B cell (primary cell): ENCODE results near the gene PLCXD3. TPM values are rescaled to one million over a fixed set of nuclear protein-coding genes. Genes with fewer than 3 reads are reported as not detected.

Experiments
- ATAC-seq: fragments of 200-7000 bp; cut with Tn5 transposase; one replicate; pipeline ENCODE4 v1.10.0; 2021; ENCODE audit warnings: low read depth, mild to moderate bottlenecking, moderate number of reproducible peaks, moderate library complexity
- CTCF ChIA-PET: fragments of 350-600 bp; sonication (Branson Sonifier 250); formaldehyde crosslinking; loops from one replicate; lab custom pipeline; 2021; ENCODE audit warnings: antibody characterized with exemption, inconsistent platforms; lab: Charles Lee
- POLR2A ChIA-PET: fragments of 350-600 bp; sonication (Branson Sonifier 250); formaldehyde crosslinking; loops from one replicate; lab custom pipeline; 2021; ENCODE audit warnings: antibody characterized with exemption; lab: Charles Lee
- DNase-seq: peaks from one replicate; pipeline ENCODE4 v3.0.0; 2013
- H2AFZ ChIP-seq: 2 replicates; pipeline ENCODE4 v1.6.1; 2012; ENCODE audit warnings: mild to moderate bottlenecking, low read depth, low read length; ENCODE audit not compliant: insufficient read depth, poor library complexity, severe bottlenecking
- H3K27ac ChIP-seq, 2 donors: 1 replicate in 1 of 2; 2 replicates in 1 of 2; pipeline ENCODE4 v1.5.1; 2012 to 2013; ENCODE audit warnings: low read length in 2 of 2, mild to moderate bottlenecking in 2 of 2, moderate library complexity in 1 of 2
- H3K27me3 ChIP-seq, 4 experiments: fragments of 200-600 bp in 1 of 4; sonication (generic) in 1 of 4; replicated peaks in 1 of 4; 1 replicate in 2 of 4; 2 replicates in 2 of 4; pipeline versions ENCODE4 v1.6.1 to v1.7.0; 2013 to 2016; ENCODE audit warnings: low read length in 3 of 4, mild to moderate bottlenecking in 2 of 4, mixed read lengths in 1 of 4, moderate library complexity in 1 of 4; ENCODE audit not compliant: insufficient read depth in 4 of 4, control insufficient read depth in 3 of 4; ENCODE audit errors: control extremely low read depth in 1 of 4
- H3K36me3 ChIP-seq, 2 experiments: replicated peaks in 1 of 2; 1 replicate in 1 of 2; 2 replicates in 1 of 2; pipeline versions ENCODE4 v1.6.1 to v1.7.1; 2013; ENCODE audit warnings: low read length in 1 of 2; ENCODE audit not compliant: insufficient read depth in 2 of 2, control insufficient read depth in 1 of 2; ENCODE audit errors: control extremely low read depth in 1 of 2, extremely low read depth in 1 of 2
- H3K4me1 ChIP-seq, 2 donors: fragments of 200-600 bp in 1 of 2; sonication (generic) in 1 of 2; 1 replicate in 1 of 2; 2 replicates in 1 of 2; pipeline versions ENCODE4 v1.5.1 to v1.6.1; 2013 to 2017; ENCODE audit warnings: low read length in 2 of 2; ENCODE audit not compliant: control insufficient read depth in 2 of 2, insufficient read depth in 2 of 2
- H3K4me2 ChIP-seq: replicated peaks from 2 replicates; pipeline ENCODE3; 2012; ENCODE audit warnings: mild to moderate bottlenecking, low read depth, low read length; ENCODE audit not compliant: poor library complexity, severe bottlenecking
- H3K4me3 ChIP-seq, 5 experiments: fragments of 200-600 bp in 1 of 5; sonication (generic) in 1 of 5; 1 replicate in 3 of 5; 2 replicates in 2 of 5; pipeline versions ENCODE4 v1.5.1 to v1.7.0; 2011 to 2016; ENCODE audit warnings: low read length in 4 of 5, mild to moderate bottlenecking in 4 of 5, low read depth in 2 of 5, control low read depth in 1 of 5, moderate library complexity in 1 of 5; ENCODE audit not compliant: insufficient read depth in 1 of 5; ENCODE audit errors: control extremely low read depth in 1 of 5, extremely low read depth in 1 of 5
- H3K79me2 ChIP-seq: fragments of 200-600 bp; sonication (generic); one replicate; pipeline ENCODE4 v1.6.0; 2016; ENCODE audit warnings: low read length; ENCODE audit not compliant: control insufficient read depth, insufficient read depth
- H3K9ac ChIP-seq: fragments of 200-600 bp; sonication (generic); 2 replicates; pipeline ENCODE4 v1.6.1; 2017; ENCODE audit warnings: mild to moderate bottlenecking, low read length, moderate library complexity
- H3K9me3 ChIP-seq, 3 donors: one replicate each; pipeline versions ENCODE4 v1.6.1 to v1.7.1; 2013; ENCODE audit warnings: low read length in 2 of 3; ENCODE audit not compliant: control insufficient read depth in 2 of 3, insufficient read depth in 1 of 3; ENCODE audit errors: control extremely low read depth in 1 of 3
- H4K20me1 ChIP-seq: 2 replicates; pipeline ENCODE4 v1.6.0; 2012; ENCODE audit warnings: mild to moderate bottlenecking, low read length; ENCODE audit not compliant: insufficient read depth, control insufficient read depth, poor library complexity, severe bottlenecking
- H3K27ac Mint-ChIP-seq: one replicate; pipeline ENCODE4 v1.8.0; 2021; ENCODE audit warnings: mixed read lengths
- H3K27me3 Mint-ChIP-seq: one replicate; pipeline ENCODE4 v1.8.0; 2021; ENCODE audit warnings: mixed read lengths
- H3K4me1 Mint-ChIP-seq: one replicate; pipeline ENCODE4 v1.8.0; 2021; ENCODE audit warnings: mixed read lengths
- H3K4me3 Mint-ChIP-seq: one replicate; pipeline ENCODE4 v1.8.0; 2021; ENCODE audit warnings: mixed read lengths
- H3K9me3 Mint-ChIP-seq: one replicate; pipeline ENCODE4 v1.8.0; 2022; ENCODE audit warnings: mixed read lengths; ENCODE audit not compliant: insufficient read depth
- EZH2 ChIP-seq: IDR thresholded peaks from 2 replicates; pipeline ENCODE4 v1.6.1; 2012; ENCODE audit warnings: borderline replicate concordance, low read depth, mild to moderate bottlenecking, moderate library complexity, low read length; ENCODE audit not compliant: insufficient read depth, poor library complexity, severe bottlenecking
- WGBS: methylation state at CpG from one replicate; pipeline ENCODE4 v1.1.5; 2013; ENCODE audit warnings: missing lambda C conversion rate; ENCODE audit not compliant: insufficient coverage; 5-methylcytosine and 5-hydroxymethylcytosine counted together
- intact Hi-C: fragments of 100-400 bp; cut with micrococcal nuclease; formaldehyde crosslinking; loops from one replicate; pipeline ENCODE4 v1.10.0; 2022
- polyA plus RNA-seq: library from polyadenylated mRNA; depleted of rRNA; stranded (reverse); fragments of >200 nt; gene quantifications from 2 replicates; pipeline ENCODE4 v1.2.3, GENCODE V29; 2012
- total RNA-seq, 2 donors: library from RNA; stranded (reverse); fragments of 120-200 nt in 1 of 2; gene quantifications; 1 replicate in 1 of 2; 2 replicates in 1 of 2; pipeline versions ENCODE4 v1.2.3 to v1.2.4, GENCODE V29; 2013 to 2022
- TF ChIP-seq, protein P1 (sequence below): fragments of 200-600 bp; IDR thresholded peaks from one replicate; pipeline ENCODE4 v1.8.0; 2022; ENCODE audit warnings: antibody characterized with exemption, mild to moderate bottlenecking

PLCXD3 gene
- total and polyA plus RNA-seq, 2 donors (not counting 1 experiment from before 2014, with no cell fraction given): not detected

DNA sequence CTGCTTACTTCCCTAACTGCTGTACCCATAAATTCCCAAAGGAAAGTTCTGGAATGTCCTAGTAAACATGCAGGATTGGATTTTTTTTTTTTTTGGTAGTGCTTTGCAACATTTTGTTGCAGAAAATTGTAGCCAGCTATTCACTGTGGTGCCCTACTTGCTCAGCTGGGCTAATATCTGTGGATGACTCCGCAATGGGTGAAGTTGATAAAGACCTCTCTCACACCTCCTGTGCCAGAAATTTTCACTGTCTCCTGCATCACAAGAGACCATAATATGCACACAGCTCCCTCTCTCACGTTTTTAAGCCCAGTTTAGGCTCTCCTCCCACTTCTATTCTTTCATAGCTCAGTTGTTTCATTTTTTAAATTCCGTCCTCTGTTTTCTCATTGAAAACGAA lies 160.6 kb downstream of the PLCXD3 start:
- Histone ChIP-seq H2AFZ (no peak overlapping the region), H3K4me3 (no peak overlapping the region), H3K9ac (no peak overlapping the region), H3K27ac (no peak overlapping the region), H3K4me2 (no peak overlapping the region), H3K9me3 (no peaks in the 10 kb centered on the region), H4K20me1 (no peaks in the 10 kb centered on the region), H3K36me3 (no peaks in the 10 kb centered on the region), H3K27me3 (no peaks in the 10 kb centered on the region), H3K4me1 (no peaks in the 10 kb centered on the region), H3K79me2 (no peaks in the 10 kb centered on the region)
- POLR2A ChIA-PET: no interaction called here
- Mint-ChIP-seq H3K27ac (no peak overlapping the region), H3K9me3 (no peaks in the 10 kb centered on the region), H3K4me1 (no peaks in the 10 kb centered on the region), H3K4me3 (no peak overlapping the region), H3K27me3 (peaks cover 3% of the 10 kb centered on the region)
- DNase-seq (no peak), ATAC-seq (no peak)
- TF ChIP-seq, protein P1, sequence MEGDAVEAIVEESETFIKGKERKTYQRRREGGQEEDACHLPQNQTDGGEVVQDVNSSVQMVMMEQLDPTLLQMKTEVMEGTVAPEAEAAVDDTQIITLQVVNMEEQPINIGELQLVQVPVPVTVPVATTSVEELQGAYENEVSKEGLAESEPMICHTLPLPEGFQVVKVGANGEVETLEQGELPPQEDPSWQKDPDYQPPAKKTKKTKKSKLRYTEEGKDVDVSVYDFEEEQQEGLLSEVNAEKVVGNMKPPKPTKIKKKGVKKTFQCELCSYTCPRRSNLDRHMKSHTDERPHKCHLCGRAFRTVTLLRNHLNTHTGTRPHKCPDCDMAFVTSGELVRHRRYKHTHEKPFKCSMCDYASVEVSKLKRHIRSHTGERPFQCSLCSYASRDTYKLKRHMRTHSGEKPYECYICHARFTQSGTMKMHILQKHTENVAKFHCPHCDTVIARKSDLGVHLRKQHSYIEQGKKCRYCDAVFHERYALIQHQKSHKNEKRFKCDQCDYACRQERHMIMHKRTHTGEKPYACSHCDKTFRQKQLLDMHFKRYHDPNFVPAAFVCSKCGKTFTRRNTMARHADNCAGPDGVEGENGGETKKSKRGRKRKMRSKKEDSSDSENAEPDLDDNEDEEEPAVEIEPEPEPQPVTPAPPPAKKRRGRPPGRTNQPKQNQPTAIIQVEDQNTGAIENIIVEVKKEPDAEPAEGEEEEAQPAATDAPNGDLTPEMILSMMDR: no peak
- TF ChIP-seq EZH2: no peak
- intact Hi-C loops: no loop called here
- CTCF ChIA-PET: interaction anchor here (0.6 to 0.9 kb wide), 2 partner anchors 9 to 64 kb away, joined by 3 to 4 read pairs; no protein-coding TSS in a partner anchor
- 67% methylated on average over 4 of the region's 4 CpGs for WGBS

GRCh38 chr5:41347569-41347968 lies 162.8 kb downstream of the PLCXD3 start:
- H3K9me3 ChIP-seq: no peaks in the 10 kb centered on the region
- DNase-seq (no peak), ATAC-seq (no peak)
- no peak overlapping the region for H2AFZ ChIP-seq
- H3K27me3 ChIP-seq: no peaks in the 10 kb centered on the region
- intact Hi-C loops: no loop called here
- ChIA-PET CTCF (no interaction called here), POLR2A (no interaction called here)
- TF ChIP-seq, protein P1: no peak
- no peak for TF ChIP-seq EZH2
- H3K9ac ChIP-seq: no peak overlapping the region
- Mint-ChIP-seq H3K4me1 (no peaks in the 10 kb centered on the region), H3K9me3 (no peaks in the 10 kb centered on the region), H3K4me3 (no peak overlapping the region), H3K27me3 (peaks cover 3% of the 10 kb centered on the region), H3K27ac (no peak overlapping the region)
- no peak overlapping the region for H3K4me2 ChIP-seq
- H4K20me1 ChIP-seq: no peaks in the 10 kb centered on the region
- H3K79me2 ChIP-seq: no peaks in the 10 kb centered on the region
- no CpG with 5 or more reads among the region's 1 CpG for WGBS
- H3K4me1 ChIP-seq: no peaks in the 10 kb centered on the region
- no peak overlapping the region for H3K4me3 ChIP-seq
- H3K27ac ChIP-seq: no peak overlapping the region
- H3K36me3 ChIP-seq: no peaks in the 10 kb centered on the region
